ENCODE data around the gene CDK14.

Gene CDK14

DNA sequence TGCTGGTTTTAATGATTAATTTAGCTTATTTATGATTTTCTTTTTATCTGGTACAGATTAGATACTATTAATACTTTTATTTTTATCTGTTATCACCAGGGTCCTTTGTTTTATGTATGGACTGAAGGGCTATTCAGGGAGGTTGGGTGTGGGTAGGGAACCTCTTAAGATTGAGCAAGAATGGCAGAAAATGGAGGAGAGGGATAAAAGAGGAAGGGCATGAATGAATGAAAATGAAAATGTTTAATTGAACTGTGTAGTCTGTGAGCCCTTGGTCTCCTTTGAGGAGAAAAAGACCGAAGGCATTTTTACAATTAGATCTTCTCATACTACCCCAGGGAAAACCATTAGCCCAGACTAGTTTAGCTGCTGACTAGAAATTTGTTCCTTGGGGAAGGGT, 93.1 kb downstream of the CDK14 start:
- TF ChIP-seq, protein P1, sequence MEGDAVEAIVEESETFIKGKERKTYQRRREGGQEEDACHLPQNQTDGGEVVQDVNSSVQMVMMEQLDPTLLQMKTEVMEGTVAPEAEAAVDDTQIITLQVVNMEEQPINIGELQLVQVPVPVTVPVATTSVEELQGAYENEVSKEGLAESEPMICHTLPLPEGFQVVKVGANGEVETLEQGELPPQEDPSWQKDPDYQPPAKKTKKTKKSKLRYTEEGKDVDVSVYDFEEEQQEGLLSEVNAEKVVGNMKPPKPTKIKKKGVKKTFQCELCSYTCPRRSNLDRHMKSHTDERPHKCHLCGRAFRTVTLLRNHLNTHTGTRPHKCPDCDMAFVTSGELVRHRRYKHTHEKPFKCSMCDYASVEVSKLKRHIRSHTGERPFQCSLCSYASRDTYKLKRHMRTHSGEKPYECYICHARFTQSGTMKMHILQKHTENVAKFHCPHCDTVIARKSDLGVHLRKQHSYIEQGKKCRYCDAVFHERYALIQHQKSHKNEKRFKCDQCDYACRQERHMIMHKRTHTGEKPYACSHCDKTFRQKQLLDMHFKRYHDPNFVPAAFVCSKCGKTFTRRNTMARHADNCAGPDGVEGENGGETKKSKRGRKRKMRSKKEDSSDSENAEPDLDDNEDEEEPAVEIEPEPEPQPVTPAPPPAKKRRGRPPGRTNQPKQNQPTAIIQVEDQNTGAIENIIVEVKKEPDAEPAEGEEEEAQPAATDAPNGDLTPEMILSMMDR (IDR thresholded peaks at IDR 0.05; ENCODE audit: extremely low read depth, insufficient read depth, missing control alignments) = no peak
- in situ Hi-C loops (cut with MboI; ENCODE audit: low pct_unique_long_range_greater_than_20kb, low sequenced_read_pairs, unreplicated experiment) = no loop called here
- no peak for DNase-seq (ENCODE audit: low spot score)

DNA sequence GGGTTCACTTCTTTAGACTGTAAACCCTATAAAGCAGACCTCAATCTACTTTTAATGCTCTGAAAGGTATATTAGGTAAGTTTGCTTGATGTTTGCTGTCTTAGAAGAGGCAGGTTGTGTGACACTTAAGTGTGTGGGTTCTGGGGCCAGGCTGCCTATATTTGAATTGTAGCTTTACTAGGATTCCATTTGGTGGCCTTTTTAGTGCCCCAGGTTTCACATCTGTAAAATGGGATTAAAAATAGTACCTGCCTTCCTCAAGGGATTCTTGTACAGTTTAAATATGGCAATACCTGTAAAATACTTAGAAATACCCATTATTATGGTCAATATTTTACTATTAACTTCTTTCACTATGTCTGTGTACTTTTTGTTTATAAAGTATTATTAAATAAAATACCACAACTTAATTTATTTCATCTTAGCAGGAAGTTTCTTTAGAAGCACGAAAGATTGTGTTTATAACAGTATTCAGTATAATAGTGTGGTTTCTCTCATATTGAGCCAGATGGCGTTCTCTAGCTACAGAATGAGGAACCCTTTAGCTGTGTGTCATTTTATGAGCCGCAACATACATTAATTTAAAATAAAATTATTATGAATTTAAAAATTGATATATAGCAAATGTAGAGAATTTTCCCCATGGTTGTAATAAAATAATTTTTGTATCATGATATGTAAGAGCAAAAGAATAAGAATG, 94.2 kb downstream of the CDK14 start:
- in situ Hi-C loops (cut with MboI; ENCODE audit: low pct_unique_long_range_greater_than_20kb, low sequenced_read_pairs, unreplicated experiment) = no loop called here
- DNase-seq (ENCODE audit: low spot score) = no peak
- TF ChIP-seq, protein P1 (IDR thresholded peaks at IDR 0.05; ENCODE audit: extremely low read depth, insufficient read depth, missing control alignments) = peak; percentile 39

DNA sequence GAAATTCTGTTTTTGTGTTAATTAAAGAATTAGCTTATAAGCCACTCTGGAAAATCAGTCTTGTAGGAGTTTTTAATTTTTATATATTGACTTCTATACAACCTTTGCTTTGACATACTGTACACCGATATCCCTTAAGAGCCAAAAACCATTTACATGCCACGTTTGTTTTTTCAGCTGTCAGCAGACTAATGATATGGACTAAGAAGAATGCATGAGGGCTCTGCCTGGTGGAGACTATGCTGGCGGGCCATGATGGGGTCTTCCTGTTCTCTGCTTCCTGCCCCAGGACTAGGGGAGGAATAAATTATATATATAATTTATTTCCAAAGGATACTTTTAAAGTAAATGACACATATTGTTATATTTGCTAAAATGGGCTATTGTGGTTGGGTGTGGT, 96.3 kb downstream of the CDK14 start:
- in situ Hi-C loops (cut with MboI; ENCODE audit: low pct_unique_long_range_greater_than_20kb, low sequenced_read_pairs, unreplicated experiment) = no loop called here
- TF ChIP-seq, protein P1 (IDR thresholded peaks at IDR 0.05; ENCODE audit: extremely low read depth, insufficient read depth, missing control alignments) = no peak
- DNase-seq (ENCODE audit: low spot score) = no peak

DNA sequence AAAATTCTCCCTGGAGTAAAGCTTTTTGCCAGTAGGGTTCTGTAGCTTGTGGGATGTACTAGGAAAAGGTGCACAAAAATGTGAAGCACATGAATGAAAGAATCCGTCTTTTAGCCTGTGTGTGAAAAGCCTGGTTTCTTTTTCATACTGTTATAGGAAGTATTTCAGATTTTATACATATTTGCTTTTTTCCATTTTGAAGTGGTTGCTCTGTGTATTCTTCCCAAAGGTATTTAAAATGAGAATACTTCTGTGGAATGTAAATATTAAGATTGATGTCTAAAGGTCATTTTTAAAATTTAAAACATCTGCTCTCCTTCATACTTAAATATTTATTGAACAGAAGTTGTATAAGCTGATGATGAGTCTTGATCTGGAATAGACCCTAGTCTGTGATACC, 96.8 kb downstream of the CDK14 start:
- TF ChIP-seq, protein P1 (IDR thresholded peaks at IDR 0.05; ENCODE audit: extremely low read depth, insufficient read depth, missing control alignments) = no peak
- no peak for DNase-seq (ENCODE audit: low spot score)
- in situ Hi-C loops (cut with MboI; ENCODE audit: low pct_unique_long_range_greater_than_20kb, low sequenced_read_pairs, unreplicated experiment) = no loop called here

DNA sequence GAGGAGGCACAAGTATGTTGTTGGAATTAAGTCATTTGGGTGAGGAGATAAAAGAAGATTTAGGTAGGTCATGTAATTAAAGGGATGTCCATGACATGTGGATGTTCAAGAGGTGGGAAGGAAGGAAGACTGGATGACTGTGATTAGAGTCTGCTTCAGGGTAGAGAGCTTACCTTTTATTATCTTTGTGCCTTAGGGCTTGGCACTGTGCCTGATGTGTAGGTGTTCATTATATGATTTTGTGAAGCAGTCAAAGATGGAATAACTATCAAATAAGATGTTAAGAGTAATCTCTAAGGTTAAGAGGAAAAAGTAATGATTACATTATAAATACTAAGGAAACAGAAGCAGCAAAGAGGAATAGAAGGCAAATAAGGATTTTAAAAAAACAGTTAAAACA, 97.8 kb downstream of the CDK14 start:
- TF ChIP-seq, protein P1 (IDR thresholded peaks at IDR 0.05; ENCODE audit: extremely low read depth, insufficient read depth, missing control alignments) = no peak
- in situ Hi-C loops (cut with MboI; ENCODE audit: low pct_unique_long_range_greater_than_20kb, low sequenced_read_pairs, unreplicated experiment) = no loop called here
- no peak for DNase-seq (ENCODE audit: low spot score)

DNA sequence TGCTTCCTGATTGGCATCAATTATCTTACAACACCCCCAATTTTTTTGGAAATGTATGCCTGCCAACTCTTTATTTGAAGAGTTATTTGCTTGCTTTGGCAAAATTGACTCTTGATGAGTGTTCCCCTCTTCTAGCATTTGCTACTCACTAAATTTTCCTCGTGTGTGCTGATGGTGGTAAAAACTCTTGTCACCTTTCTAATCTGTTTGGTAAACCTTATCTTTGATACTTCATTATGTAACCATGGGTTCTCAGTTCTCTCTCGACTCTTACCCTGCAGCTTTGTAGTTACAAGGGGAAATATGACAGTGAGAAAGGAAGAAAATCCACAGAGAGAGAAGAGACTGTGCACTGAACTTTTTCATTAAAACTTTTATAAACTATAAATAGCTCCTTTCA, 102.5 kb downstream of the CDK14 start:
- TF ChIP-seq, protein P1 (IDR thresholded peaks at IDR 0.05; ENCODE audit: extremely low read depth, insufficient read depth, missing control alignments) = no peak
- no peak for DNase-seq (ENCODE audit: low spot score)

More for the DNA sequence above, 102.5 kb downstream of the CDK14 start:
- in situ Hi-C loops (cut with MboI; ENCODE audit: low pct_unique_long_range_greater_than_20kb, low sequenced_read_pairs, unreplicated experiment) = no loop called here
